Measurements from ENCODE around the gene OBSCN. TPM values are rescaled to one million over a fixed set of nuclear protein-coding genes. Genes with fewer than 3 reads are reported as not detected.

Gene OBSCN
- total RNA-seq, 2 experiments from 2014 or later, result 13.7 to 14.9 TPM

DNA sequence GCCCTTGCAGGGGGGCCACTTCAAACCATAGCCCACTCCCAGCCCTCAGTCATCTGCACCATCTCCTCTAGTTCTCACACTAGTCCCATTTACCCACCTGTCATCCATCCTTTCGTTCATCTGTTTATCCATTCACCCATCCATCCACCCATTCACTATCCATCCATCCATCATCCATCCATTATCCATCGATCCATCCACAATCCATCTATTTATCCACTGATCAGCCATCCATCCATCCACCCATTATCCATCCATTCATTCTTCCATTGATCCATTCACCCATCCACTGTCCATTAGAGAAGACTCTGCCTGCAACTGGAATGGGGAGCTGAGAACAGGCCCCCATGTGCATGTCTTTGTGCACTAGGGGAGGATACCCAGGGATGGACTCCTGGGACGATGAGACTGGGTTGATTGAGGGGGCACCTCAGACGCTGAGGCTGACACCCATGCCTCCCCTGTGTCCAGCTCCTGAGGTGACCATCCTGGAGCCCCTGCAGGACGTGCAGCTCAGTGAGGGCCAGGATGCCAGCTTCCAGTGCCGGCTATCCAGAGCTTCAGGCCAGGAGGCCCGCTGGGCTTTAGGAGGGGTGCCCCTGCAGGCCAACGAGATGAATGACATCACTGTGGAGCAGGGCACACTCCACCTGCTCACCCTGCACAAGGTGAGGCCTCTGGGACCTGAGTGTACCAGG, 100.9 kb downstream of the OBSCN start:
- Mint-ChIP-seq H3K4me1 (no peaks in the 10 kb centered on the region), H3K27me3 (no peaks in the 10 kb centered on the region), H3K4me3 (no peak overlapping the region), H3K36me3 (peaks cover 21% of the 10 kb centered on the region), H3K9me3 (peaks cover 4% of the 10 kb centered on the region), H3K27ac (no peak overlapping the region)
- DNase-seq, result no peak

DNA sequence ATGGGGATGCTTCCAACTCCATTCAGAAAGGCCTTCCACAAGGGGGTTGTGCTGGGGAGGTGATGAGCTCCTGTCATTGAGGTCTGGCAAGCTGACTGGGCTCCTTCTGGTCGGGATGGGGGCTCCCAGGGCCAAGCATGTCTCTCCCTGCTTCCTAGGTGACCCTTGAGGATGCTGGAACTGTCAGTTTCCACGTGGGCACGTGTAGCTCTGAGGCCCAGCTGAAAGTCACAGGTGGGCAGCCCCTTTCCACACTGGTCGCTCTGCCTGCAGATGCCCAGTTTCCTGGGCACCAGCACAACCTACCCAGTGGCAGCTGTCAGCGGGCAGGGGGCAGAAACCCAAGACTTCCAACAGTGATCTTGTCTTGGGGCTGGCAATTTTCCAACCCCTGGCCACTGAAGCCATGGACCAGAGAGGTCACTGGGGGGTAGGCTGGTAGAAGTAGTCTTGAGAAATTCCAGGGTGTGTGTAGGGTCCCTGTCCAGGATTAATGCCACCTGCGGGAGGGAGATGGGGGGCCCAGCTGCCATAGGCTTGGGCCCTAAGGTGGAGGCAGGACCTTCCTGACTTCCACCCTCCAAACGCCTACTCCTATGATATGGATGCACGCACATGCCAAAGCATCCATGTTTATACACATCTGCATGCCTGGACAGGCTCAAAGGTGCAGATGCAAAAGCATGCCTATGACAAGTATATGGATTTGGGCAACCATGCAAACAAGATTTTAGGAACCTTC, 101.7 kb downstream of the OBSCN start:
- H3K27ac Mint-ChIP-seq, result no peak overlapping the region
- no peaks in the 10 kb centered on the region for H3K27me3 Mint-ChIP-seq
- DNase-seq, result no peak
- H3K9me3 Mint-ChIP-seq, result peaks cover 4% of the 10 kb centered on the region
- H3K36me3 Mint-ChIP-seq, result peaks cover 15% of the 10 kb centered on the region
- H3K4me1 Mint-ChIP-seq, result no peaks in the 10 kb centered on the region
- H3K4me3 Mint-ChIP-seq, result no peak overlapping the region

DNA sequence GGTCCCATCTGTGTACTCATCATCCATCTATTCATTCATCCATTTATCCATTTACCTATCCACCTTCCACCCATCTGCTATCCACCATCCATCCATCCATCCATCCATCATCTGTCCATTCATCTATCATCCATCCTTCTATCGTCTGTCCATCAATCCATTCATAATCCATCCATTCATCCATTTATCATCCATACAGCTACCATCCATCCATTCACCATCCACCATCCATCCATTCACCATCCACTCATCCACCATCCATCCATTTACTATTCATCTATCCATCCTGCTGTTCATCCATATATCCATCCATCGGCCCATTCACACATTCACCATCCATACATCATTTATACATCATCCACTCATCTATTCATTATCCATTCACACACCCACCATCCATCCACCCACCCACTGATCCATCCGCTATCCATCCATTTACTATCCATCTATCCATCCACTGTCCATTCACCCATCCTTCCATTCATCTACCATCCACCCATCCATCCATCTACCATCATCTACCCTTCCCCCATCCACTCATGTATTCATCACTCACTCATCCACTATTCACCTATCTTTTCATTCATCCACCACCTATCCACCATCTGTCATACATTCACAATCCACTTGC, 102.4 kb downstream of the OBSCN start:
- Mint-ChIP-seq H3K4me3 (no peak overlapping the region), H3K9me3 (peaks cover 4% of the 10 kb centered on the region), H3K4me1 (no peaks in the 10 kb centered on the region), H3K36me3 (peaks cover 10% of the 10 kb centered on the region), H3K27ac (no peak overlapping the region), H3K27me3 (no peaks in the 10 kb centered on the region)
- no peak for DNase-seq

DNA sequence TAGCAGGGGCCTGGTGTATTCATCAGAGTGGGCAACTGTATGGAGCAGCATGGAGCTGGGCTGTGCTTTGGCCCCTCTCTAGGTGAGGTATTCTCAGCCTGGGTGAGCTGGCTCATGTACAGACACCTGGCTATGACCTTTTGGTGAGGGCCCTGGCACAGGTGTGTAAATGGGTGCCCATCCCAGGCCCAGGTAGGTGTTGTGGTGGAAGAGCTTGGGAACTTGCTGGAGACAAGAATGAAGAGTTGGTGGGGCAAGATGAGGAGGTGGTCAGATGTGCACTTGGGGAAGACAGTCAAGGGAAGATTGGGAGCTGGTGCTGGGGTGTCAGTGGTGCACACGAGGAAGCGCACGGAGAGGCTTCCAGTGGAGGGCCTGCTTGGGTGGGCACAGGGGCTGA, 103.2 kb downstream of the OBSCN start:
- H3K27ac Mint-ChIP-seq, result no peak overlapping the region
- no peak overlapping the region for H3K4me3 Mint-ChIP-seq
- H3K9me3 Mint-ChIP-seq, result peaks cover 4% of the 10 kb centered on the region
- no peaks in the 10 kb centered on the region for H3K4me1 Mint-ChIP-seq
- DNase-seq, result no peak
- no peaks in the 10 kb centered on the region for H3K27me3 Mint-ChIP-seq
- H3K36me3 Mint-ChIP-seq, result peaks cover 8% of the 10 kb centered on the region

DNA sequence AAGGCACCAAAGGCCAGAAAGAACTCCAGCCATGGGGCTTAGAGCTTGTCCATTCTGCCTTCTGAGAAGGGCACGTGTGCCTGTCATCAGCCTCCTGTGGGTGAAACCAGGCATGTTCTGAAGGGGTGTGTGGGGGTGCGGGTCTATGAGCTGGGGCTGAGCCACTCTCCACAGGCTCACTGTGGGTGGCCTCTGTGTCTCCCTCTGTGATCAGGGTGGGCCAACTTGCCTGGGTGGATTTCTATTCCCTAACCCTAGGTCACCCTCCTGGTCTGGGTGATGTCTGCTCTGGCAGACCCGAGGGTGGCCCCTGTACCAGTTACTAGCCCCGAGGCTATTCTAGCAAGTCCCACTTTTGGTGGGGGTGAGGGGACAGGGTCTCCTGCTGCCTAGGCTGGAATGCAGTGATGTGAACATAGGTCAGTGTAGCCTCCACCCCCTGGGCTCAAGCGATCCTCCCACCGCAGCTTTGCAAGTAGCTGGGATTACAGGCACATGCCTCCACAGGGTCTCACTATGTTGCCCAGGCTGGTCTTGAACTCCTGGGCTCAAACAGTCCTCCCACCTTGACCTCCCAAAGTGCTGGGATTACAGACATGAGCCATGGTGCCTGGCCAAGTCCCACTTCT, 104.4 kb downstream of the OBSCN start:
- peaks cover 4% of the 10 kb centered on the region for H3K9me3 Mint-ChIP-seq
- peaks cover 8% of the 10 kb centered on the region for H3K36me3 Mint-ChIP-seq
- no peak overlapping the region for H3K27ac Mint-ChIP-seq
- H3K27me3 Mint-ChIP-seq, result no peaks in the 10 kb centered on the region
- no peak overlapping the region for H3K4me3 Mint-ChIP-seq
- H3K4me1 Mint-ChIP-seq, result no peaks in the 10 kb centered on the region
- DNase-seq, result no peak

DNA sequence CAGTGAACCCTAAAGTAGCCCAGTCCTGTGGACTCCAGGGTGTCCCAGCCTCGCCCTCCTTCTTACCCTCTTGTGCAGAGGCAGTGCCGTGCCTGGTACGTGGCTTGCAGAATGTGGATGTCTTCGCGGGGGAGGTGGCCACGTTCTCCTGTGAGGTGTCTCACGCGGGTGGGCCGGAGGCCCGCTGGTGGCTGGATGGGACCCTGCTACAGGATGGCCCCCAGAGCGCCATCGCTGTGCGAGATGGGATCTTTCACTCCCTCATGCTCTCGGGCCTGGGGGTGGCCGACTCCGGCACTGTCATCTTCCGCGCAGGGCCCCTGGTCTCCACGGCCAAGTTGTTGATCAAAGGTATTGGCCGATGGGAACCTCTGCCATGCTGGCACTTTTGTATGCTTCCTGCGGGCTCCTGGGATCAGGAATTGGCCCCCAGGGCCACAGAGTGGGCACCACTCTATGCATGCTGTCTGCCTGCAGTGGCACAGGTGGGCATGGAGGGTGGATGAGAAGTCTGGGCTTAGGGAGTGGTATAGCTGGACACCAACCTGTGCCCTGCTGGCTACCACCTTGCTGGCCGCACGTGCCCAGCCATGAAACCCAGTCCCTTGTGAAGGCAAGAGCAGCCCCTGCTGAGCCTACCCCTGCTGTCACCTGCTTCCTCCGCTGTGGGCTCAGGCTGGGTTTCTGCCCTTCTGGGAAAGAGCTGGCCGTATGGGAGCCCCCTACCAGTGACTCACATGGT, 105.9 kb downstream of the OBSCN start:
- no peak overlapping the region for H3K4me3 Mint-ChIP-seq
- no peaks in the 10 kb centered on the region for H3K27me3 Mint-ChIP-seq
- H3K9me3 Mint-ChIP-seq, result peaks cover 4% of the 10 kb centered on the region
- H3K36me3 Mint-ChIP-seq, result peaks cover 8% of the 10 kb centered on the region
- no peaks in the 10 kb centered on the region for H3K4me1 Mint-ChIP-seq
- no peak overlapping the region for H3K27ac Mint-ChIP-seq
- DNase-seq, result no peak

DNA sequence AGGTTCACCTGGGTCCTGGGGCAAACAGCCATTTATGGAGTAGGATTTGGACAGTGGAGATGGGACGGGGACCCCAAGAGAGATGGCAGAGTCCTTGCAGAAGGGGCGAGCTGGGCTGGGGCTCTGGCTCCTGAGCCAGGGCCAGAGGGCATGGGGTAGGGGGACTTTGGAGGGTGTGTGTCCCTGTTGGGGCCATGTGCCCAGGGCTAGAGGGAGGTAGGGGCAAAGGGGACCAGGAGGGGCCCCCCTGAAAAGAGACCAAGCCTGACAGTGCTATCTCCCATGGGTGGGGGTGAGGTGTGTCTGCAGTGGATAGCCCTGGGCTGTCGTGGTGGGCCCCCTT, 106.4 kb downstream of the OBSCN start:
- no peak overlapping the region for H3K4me3 Mint-ChIP-seq
- H3K4me1 Mint-ChIP-seq, result no peaks in the 10 kb centered on the region
- H3K9me3 Mint-ChIP-seq, result peaks cover 4% of the 10 kb centered on the region
- DNase-seq, result no peak
- no peak overlapping the region for H3K27ac Mint-ChIP-seq
- H3K36me3 Mint-ChIP-seq, result peaks cover 8% of the 10 kb centered on the region
- H3K27me3 Mint-ChIP-seq, result no peaks in the 10 kb centered on the region

DNA sequence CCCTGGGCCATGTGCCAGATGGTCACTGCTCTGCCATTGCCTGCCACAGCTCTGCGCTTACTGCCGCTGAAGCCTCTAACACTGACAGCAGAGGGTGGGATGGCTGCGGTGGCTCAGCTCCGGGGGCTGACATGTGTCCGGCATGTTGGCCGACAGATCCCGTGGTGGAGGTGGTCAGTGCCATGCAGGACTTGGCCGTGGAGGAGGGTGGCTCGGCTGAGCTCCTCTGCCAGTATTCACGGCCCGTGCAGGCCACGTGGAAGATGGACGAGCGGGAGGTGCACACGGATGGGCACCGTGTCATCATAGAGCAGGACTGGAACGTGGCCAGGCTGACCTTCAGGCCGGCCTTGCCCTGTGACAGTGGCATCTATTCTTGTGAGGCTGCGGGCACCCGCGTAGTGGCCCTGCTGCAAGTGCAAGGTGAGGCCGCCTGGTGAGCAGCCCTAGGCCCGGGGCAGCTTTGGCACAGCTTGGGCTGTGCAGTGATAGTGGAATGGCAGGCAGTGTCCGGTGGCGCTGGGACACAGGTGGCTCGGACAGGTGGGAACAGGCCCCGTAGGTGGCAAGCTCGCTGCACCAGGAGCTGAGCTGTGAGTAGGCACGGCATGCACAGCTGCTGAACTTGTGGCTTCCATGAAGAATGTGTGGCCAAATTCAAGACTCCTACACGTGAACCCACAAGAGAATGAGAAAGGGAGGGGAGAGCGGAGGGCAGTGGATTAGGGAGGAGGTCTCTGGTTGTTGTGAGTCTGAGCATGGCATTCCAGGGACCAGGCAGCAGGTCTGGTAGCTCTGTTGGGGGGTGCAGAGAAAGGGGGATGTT, 107.0 kb downstream of the OBSCN start:
- Mint-ChIP-seq H3K27me3 (no peaks in the 10 kb centered on the region), H3K4me3 (no peak overlapping the region), H3K4me1 (no peaks in the 10 kb centered on the region), H3K36me3 (peaks cover 8% of the 10 kb centered on the region), H3K27ac (no peak overlapping the region), H3K9me3 (peaks cover 4% of the 10 kb centered on the region)
- no peak for DNase-seq

DNA sequence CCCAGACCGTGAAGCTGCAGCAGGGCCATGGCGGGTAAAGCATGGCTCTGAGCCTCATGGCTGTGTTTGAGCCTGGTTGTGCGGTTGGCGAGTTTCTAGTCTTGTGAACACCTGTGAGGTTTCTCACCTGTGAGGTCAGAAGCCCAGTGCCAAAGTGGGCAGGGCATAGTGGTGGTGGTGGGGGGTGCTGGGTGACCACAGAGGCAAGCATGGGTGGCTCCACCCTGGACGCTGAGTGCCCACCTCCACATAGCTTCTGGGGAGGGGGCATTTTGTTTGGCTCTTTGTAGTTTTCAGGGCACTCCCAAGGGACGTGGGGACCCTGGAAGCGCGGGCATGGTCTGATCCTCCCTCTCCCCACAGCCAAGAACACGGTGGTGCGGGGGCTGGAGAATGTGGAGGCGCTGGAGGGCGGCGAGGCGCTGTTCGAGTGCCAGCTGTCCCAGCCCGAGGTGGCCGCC, 107.7 kb downstream of the OBSCN start:
- H3K36me3 Mint-ChIP-seq, result peaks cover 8% of the 10 kb centered on the region
- H3K27ac Mint-ChIP-seq, result no peak overlapping the region
- peaks cover 4% of the 10 kb centered on the region for H3K9me3 Mint-ChIP-seq
- no peaks in the 10 kb centered on the region for H3K4me1 Mint-ChIP-seq
- no peak for DNase-seq
- H3K4me3 Mint-ChIP-seq, result no peak overlapping the region
- H3K27me3 Mint-ChIP-seq, result no peaks in the 10 kb centered on the region

DNA sequence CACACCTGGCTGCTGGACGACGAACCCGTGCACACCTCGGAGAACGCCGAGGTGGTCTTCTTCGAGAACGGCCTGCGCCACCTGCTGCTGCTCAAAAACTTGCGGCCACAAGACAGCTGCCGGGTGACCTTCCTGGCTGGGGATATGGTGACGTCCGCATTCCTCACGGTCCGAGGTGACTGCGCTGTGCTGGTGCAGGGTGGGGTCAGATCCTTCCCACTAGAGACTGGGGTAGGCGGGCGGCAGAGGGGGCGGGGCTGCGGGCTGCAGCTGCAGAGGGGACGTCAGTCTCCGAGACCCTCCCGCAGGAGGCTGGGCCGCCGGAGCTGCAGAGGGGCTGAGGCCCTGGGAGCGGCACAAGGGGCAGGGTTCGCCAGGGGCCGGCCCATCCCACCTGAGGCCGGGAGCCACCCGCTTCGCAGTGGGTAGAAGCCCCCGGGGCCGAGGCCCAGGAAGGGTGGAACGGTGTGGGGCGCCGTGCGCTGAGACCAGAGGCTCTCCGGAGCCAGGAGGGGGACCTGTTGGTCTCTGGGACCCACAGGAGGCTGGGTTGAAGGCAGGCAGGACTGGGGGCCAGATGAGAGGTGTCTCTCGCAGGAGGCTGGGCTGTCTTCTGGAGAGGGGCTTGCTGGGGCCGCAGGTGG, 108.2 kb downstream of the OBSCN start:
- no peak for DNase-seq
- Mint-ChIP-seq H3K27me3 (no peaks in the 10 kb centered on the region), H3K9me3 (peaks cover 4% of the 10 kb centered on the region), H3K27ac (no peak overlapping the region), H3K36me3 (peaks cover 8% of the 10 kb centered on the region), H3K4me1 (no peaks in the 10 kb centered on the region), H3K4me3 (no peak overlapping the region)

DNA sequence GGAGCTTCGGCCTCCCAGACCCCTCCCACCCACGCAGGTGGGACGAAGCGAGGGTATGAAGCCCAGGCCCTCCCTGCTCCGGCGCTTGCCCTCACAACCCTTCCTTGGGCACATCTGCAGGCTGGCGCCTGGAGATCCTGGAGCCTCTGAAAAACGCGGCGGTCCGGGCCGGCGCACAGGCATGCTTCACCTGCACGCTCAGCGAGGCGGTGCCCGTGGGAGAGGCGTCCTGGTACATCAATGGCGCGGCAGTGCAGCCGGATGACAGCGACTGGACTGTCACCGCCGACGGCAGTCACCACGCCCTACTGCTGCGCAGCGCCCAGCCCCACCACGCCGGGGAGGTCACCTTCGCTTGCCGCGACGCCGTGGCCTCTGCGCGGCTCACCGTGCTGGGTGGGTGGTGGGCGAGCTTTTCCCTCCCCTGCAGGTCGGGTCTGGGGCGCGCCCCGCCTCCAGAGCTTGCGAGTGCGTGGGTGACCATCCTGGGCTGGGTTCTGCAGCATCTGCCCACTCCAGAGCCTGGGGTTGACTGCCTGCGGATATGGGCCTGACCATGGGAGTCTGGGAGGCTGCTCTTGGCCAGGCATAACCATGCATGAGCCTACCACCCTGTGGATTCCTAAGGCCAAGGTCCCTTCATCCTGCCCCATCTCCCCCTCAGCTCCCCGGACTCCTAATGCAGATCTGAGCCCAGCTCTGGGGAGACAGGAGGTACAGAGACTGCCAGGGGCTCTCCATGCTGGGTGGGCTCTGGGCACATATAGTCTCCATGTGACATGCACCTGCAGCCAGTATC, 108.9 kb downstream of the OBSCN start:
- H3K27me3 Mint-ChIP-seq, result no peaks in the 10 kb centered on the region
- no peak overlapping the region for H3K4me3 Mint-ChIP-seq
- H3K4me1 Mint-ChIP-seq, result no peaks in the 10 kb centered on the region
- H3K27ac Mint-ChIP-seq, result no peak overlapping the region
- peaks cover 8% of the 10 kb centered on the region for H3K36me3 Mint-ChIP-seq
- peaks cover 4% of the 10 kb centered on the region for H3K9me3 Mint-ChIP-seq
- DNase-seq, result no peak

DNA sequence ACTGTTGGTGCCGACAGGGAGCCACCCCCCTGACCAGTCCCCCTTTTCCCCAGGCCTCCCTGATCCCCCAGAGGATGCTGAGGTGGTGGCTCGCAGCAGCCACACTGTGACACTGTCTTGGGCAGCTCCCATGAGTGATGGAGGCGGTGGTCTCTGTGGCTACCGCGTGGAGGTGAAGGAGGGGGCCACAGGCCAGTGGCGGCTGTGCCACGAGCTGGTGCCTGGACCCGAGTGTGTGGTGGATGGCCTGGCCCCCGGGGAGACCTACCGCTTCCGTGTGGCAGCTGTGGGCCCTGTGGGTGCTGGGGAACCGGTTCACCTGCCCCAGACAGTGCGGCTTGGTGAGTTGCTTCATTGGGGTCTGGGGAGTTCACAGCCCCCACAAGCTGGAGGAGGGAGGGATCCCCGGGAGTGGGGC, 109.6 kb downstream of the OBSCN start:
- Mint-ChIP-seq H3K4me1 (no peaks in the 10 kb centered on the region), H3K27ac (no peak overlapping the region), H3K9me3 (peaks cover 4% of the 10 kb centered on the region), H3K27me3 (no peaks in the 10 kb centered on the region), H3K4me3 (no peak overlapping the region), H3K36me3 (peaks cover 8% of the 10 kb centered on the region)
- DNase-seq, result no peak

All from activated naive CD8-positive, alpha-beta T cell treated with anti-CD3 and anti-CD28 coated beads for 36 hours (primary cell).